ENCODE results near the gene TMPRSS5. TPM values are rescaled to one million over a fixed set of nuclear protein-coding genes. Genes with fewer than 3 reads are reported as not detected.

TMPRSS5 gene
- total RNA-seq, 1 donor from 2014 or later = 0.92 TPM

- DNase-seq = no peak
Observed at GRCh38 chr11:113667801-113668200, 38.3 kb downstream of the TMPRSS5 start.

GRCh38 chr11:113666584-113666983 is 39.5 kb downstream of the TMPRSS5 start:
- DNase-seq = no peak

GRCh38 chr11:113664981-113665710 is 41.0 kb downstream of the TMPRSS5 start:
- no peak for DNase-seq

- no peak for DNase-seq
Observed at GRCh38 chr11:113664069-113664980, 41.8 kb downstream of the TMPRSS5 start.

- DNase-seq = no peak
Observed at GRCh38 chr11:113663567-113663966, 42.5 kb downstream of the TMPRSS5 start.

- DNase-seq = no peak
Observed at GRCh38 chr11:113655771-113656170, 50.3 kb downstream of the TMPRSS5 start.

GRCh38 chr11:113651023-113651422 is 55.1 kb downstream of the TMPRSS5 start:
- no peak for DNase-seq

GRCh38 chr11:113649311-113649710 is 56.8 kb downstream of the TMPRSS5 start:
- DNase-seq = no peak

- DNase-seq = no peak
Observed at GRCh38 chr11:113647856-113648255, 58.3 kb downstream of the TMPRSS5 start.

- DNase-seq = no peak
Observed at GRCh38 chr11:113647108-113647507, 59.0 kb downstream of the TMPRSS5 start.

GRCh38 chr11:113645593-113646349 is 60.3 kb downstream of the TMPRSS5 start:
- DNase-seq = no peak

GRCh38 chr11:113644605-113645004 is 61.5 kb downstream of the TMPRSS5 start:
- DNase-seq = no peak

GRCh38 chr11:113643701-113644100 is 62.4 kb downstream of the TMPRSS5 start:
- DNase-seq = no peak

GRCh38 chr11:113643006-113643585 is 63.0 kb downstream of the TMPRSS5 start:
- no peak for DNase-seq

GRCh38 chr11:113642090-113642489 is 64.0 kb downstream of the TMPRSS5 start:
- DNase-seq = no peak

- DNase-seq = no peak
Observed at GRCh38 chr11:113638376-113638775, 67.7 kb downstream of the TMPRSS5 start.

- no peak for DNase-seq
Observed at GRCh38 chr11:113637636-113638035, 68.5 kb downstream of the TMPRSS5 start.

Small RNA genes lying within 50 kb of the gene (small RNA-seq; reads per million reads assigned to genes)
- gene RPS29P19 (ENCODE audit: low replicate concordance) = not detected

Other genes starting within 250 kb of the TMPRSS5 start
- not detected for gene DRD2, start 230.9 kb downstream of the TMPRSS5 start, total RNA-seq
- gene ZW10, start 67.4 kb upstream of the TMPRSS5 start, total RNA-seq = 22.2 TPM
- gene CLDN25, start 73.5 kb upstream of the TMPRSS5 start, total RNA-seq = not detected
- 107 TPM for gene USP28, start 169.3 kb upstream of the TMPRSS5 start, total RNA-seq
- not detected for gene HTR3B, start 198.5 kb upstream of the TMPRSS5 start, total RNA-seq

All from tongue (tissue), 3 donors.